GM19452 (cell line): ENCODE measurements around the gene LAPTM5.

ENCODE experiments used
- ATAC-seq: cut with Tn5 transposase; IDR thresholded peaks from one replicate; pipeline ENCODE4 v1.9.1; 2021; ENCODE audit not compliant: unreplicated experiment

The LAPTM5 gene

GRCh38 chr1:30684881-30685795 is 72.4 kb downstream of the LAPTM5 start:
- no peak for ATAC-seq

DNA sequence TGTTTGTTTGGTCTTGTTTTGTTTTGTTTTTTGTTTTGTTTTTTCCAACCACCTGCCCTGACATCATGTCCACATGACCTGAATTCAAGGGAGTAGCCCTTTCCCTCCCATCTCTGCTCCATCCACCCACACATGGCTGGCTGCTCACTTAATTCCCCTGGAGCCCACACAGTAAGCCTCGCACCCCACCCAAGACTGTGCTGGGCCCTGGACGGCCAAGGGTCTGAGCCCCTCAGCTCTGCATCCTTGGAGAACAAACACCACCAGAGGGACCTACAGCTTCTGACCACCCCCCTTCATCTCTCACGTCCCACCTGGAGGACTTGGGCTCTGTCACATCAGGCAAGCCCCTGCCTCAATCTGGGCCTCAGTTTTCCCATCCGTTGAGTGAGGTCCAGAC is 73.3 kb downstream of the LAPTM5 start:
- no peak for ATAC-seq

DNA sequence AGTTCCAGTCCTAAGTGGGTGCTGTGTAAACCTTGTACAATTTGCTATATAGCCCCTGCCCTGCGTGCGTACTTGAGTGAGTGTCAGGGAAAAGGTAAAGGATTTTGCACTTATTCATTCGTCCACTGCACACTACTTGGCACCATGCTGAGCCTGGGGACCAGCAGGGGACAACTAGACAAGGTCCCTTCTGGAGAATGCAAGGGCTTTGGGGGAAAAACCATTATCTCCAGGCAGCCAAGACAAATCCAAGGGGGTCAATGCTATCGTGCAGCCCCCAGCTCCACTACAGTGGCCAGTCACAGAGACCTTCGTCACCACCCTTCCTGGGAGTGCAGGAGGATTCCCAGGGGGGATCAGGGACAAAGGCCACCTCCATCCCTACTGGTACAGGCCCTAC is 73.9 kb downstream of the LAPTM5 start:
- no peak for ATAC-seq
